GM12873 (cell line): ENCODE measurements around the gene OR4K5.

Experiments used
- TF ChIP-seq, protein P1 (sequence below): IDR thresholded peaks from 2 replicates; pipeline ENCODE4 v1.5.1; 2012; ENCODE audit warnings: low read depth, mild to moderate bottlenecking, moderate library complexity, low read length, control low read depth; ENCODE audit not compliant: insufficient read depth; ENCODE audit errors: missing control alignments

Gene OR4K5

DNA sequence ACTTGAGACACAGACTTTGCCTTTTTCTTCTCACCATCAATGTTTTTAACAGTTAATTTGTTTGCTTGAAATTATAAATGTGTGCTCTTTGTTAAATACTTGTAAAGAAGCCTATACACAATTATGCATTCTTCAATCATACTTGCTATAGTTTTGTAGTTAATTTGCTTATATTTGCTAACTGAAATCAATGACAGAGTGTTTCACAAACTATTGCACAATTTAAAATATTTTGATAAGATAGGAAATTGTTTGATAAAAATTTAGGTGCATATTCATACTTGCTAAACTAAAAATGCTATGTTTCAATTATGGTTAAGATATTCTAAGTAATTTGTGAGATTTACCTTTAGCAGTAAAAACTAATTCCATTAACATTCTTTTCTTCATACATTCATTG lies 13.7 kb upstream of the OR4K5 start:
- TF ChIP-seq, protein P1, sequence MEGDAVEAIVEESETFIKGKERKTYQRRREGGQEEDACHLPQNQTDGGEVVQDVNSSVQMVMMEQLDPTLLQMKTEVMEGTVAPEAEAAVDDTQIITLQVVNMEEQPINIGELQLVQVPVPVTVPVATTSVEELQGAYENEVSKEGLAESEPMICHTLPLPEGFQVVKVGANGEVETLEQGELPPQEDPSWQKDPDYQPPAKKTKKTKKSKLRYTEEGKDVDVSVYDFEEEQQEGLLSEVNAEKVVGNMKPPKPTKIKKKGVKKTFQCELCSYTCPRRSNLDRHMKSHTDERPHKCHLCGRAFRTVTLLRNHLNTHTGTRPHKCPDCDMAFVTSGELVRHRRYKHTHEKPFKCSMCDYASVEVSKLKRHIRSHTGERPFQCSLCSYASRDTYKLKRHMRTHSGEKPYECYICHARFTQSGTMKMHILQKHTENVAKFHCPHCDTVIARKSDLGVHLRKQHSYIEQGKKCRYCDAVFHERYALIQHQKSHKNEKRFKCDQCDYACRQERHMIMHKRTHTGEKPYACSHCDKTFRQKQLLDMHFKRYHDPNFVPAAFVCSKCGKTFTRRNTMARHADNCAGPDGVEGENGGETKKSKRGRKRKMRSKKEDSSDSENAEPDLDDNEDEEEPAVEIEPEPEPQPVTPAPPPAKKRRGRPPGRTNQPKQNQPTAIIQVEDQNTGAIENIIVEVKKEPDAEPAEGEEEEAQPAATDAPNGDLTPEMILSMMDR: no peak

DNA sequence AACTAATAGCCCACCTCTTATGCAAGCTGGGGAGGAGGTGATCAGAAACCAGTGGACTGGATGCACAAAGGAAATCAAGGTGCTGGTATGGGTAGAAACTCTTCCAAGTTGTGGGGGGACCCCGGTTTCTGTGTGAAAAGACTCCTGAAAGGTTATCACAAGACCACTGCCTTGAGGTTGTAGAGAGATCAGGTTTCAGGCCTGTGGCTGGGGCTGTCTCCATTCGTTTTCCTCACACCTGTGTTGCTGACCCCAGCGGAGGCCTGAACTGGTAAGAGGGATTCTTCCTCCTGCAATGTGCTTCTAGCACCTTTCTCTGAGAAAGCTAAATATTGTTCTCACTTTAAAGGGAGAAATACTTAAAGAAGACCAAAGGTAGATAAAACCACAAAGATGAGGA lies 9.3 kb upstream of the OR4K5 start:
- TF ChIP-seq, protein P1: no peak

DNA sequence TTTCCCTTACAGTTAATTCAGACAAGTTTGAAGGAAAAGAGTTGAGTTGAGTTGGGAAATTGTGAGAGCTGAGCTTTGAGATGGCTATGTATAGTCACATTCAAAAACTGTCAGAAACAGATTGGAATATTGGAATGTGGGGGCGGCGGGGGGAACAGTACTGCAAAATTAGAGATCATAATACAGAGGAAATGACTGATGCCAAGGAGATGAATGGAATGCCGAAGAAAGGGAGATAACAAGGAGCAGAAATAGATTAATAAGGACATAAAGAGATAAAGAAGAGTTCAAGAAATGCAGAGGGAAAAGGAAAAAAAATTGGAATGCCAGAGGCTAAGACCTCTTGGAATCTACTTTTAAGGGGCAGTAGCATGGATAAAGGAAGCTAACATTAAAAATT lies 3.2 kb upstream of the OR4K5 start:
- TF ChIP-seq, protein P1: no peak

DNA sequence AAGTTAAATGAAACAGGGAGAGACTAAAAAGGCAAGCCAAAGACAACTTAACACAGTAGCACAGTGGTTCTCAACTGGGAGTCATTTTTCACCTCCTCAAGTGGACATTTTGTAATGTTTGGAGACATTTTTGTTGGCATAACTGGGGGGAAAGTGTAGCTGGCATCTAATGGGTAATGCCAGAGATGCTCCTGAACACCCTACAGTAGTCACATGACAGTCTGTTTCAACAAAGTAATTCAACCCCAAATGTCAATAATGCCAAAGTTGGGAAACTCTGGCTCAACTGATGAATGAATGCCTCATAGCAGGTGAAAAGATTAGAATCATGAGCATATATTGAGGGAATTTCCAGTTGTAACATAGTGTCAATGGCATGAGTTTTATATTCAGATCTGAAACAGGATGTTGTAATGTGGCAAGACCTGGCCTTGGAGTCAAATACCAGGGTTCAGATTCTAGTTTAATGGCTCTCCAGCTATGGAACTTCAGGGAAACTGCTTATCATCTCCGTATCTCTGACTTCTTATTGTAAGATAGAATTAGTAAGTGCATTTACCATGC lies 2.4 kb upstream of the OR4K5 start:
- TF ChIP-seq, protein P1: no peak

DNA sequence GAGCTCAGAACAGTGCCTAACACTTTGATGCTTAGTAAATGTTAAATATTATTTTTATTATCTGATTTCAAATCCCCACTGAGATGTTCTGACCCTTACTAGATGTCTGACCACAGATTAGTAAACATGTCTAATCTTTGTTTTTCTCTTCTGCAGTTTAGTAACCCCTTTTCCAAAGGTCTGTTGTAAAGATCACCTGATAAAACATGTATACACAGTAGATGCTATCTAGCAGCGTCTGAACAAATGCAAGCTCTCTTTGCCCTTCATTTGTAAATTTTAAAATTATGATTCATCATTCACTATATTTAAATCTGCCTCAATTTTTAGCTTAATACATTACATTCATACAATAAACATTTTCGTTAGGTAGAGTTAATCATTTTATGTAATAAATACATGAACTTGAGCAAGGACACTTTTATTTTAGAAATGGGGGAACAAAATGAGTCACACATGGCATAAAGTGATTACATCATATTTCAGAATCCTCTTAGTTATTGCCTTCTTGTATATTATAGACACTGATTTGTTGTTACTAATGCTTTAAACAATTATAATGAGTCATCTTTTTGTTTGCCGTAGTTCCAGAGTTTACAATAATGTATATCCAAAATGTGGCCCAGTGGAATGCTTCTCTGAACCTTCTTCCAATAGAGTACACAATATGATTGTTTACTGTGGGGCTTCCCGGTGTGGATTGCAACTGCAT lies 1.7 kb upstream of the OR4K5 start:
- TF ChIP-seq, protein P1: no peak

DNA sequence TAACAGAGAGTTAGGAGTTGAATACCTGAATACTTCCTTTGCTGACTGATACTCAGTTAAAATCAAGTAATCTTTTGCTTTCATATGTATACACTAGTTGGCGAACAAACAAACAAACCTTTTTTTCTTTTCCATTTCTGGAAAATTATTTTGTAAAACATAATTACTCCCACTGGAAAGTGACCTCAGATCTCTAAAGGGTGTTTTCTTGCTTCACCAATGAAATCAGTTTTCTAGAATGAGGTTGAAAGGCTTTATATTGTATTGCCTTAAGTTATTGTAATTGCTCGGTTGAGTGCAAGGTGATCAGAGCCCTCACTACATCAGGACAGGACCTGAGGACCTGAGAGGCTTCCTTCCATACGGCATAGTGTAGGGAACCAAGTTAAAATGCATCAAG lies 10.2 kb downstream of the OR4K5 start, which contains the start of gene OR4K1:
Gene OR4K1 (plus strand): TSS at position 301 of the 400 bp plus-strand sequence. CDS start 4,750 bp downstream, outside the sequence.
- TF ChIP-seq, protein P1: no peak

DNA sequence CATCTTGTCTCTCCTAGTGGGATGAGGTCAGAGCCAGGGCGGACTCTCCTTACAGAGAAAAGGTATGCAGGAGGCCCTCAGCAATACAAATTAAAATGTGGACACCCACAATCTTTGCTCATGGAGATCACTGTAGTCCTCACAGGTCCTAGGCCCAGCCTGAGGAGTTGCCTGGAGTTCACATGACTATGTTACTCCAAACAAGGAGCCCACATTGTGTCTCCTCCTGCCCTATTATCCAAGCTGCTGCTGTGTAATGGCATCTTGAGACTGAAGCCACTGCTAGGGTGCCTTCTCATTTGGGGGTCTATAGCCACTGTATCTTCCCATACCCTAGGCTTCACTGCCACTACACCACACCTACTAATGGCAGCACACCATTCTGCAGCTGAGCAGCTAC lies 21.3 kb downstream of the OR4K5 start:
- TF ChIP-seq, protein P1: no peak
